K562 (cell line): Measurements from ENCODE around the gene ZNF350. TPM values are rescaled to one million over a fixed set of nuclear protein-coding genes. Genes with fewer than 3 reads are reported as not detected.

Source experiments
- HNRNPUL1 ChIP-seq: fragments of 200-400 bp; formaldehyde crosslinking; IDR thresholded peaks from 2 replicates; pipeline ENCODE4 v1.6.1; 2017; ENCODE audit warnings: low read length
- MCM5 ChIP-seq: fragments of 450-650 bp; IDR thresholded peaks from 2 replicates; pipeline ENCODE4 v1.6.1; 2016; ENCODE audit warnings: low read depth
- MTA1 ChIP-seq: fragments of 450-650 bp; IDR thresholded peaks from 2 replicates; pipeline ENCODE4 v1.6.1; 2017; ENCODE audit warnings: borderline replicate concordance
- MYNN ChIP-seq, 2 experiments: sonication (generic); formaldehyde crosslinking in 1 of 2; IDR thresholded peaks; 2 replicates each; pipeline versions ENCODE4 v1.5.0 to v1.6.1; 2016 to 2020; ENCODE audit warnings: antibody characterized with exemption in 1 of 2, missing genetic modification reagents in 1 of 2
- PKNOX1 ChIP-seq: fragments of 450-650 bp; IDR thresholded peaks from 2 replicates; pipeline ENCODE4 v1.6.1; 2016
- RAD21 ChIP-seq, 2 experiments: fragments of 250-450 bp in 1 of 2; fragments of 450-650 bp in 1 of 2; sonication (Bioruptor Pico) in 1 of 2; formaldehyde crosslinking in 1 of 2; IDR thresholded peaks in 1 of 2; conservative IDR thresholded peaks in 1 of 2; 2 replicates each; pipeline versions ENCODE4 v1.4.0 to v1.8.0; 2020 to 2022; ENCODE audit warnings: mild to moderate bottlenecking in 2 of 2, moderate library complexity in 1 of 2
- RNF2 ChIP-seq: sonication (generic); IDR thresholded peaks from 2 replicates; pipeline ENCODE4 v1.6.1; 2016
- SIN3A ChIP-seq, 2 experiments: fragments of 150-350 bp in 1 of 2; IDR thresholded peaks; 2 replicates each; pipeline ENCODE4 v1.6.1; 2011 to 2016; ENCODE audit warnings: borderline replicate concordance in 2 of 2, low read depth in 2 of 2, low read length in 2 of 2, mild to moderate bottlenecking in 2 of 2, moderate library complexity in 2 of 2; ENCODE audit not compliant: control insufficient read depth in 1 of 2
- SMAD4 ChIP-seq: fragments of 250-450 bp; sonication (Bioruptor Pico); conservative IDR thresholded peaks from 2 replicates; pipeline ENCODE4 v1.8.0; 2021; ENCODE audit warnings: inconsistent platforms, mild to moderate bottlenecking, moderate library complexity
- SRSF3 ChIP-seq: fragments of 200-400 bp; formaldehyde crosslinking; IDR thresholded peaks from 2 replicates; pipeline ENCODE4 v1.6.1; 2016; ENCODE audit warnings: mild to moderate bottlenecking, low read length, moderate library complexity; ENCODE audit not compliant: insufficient read depth
- TAF1 ChIP-seq: IDR thresholded peaks from 2 replicates; pipeline ENCODE4 v1.6.1; 2011; ENCODE audit warnings: mild to moderate bottlenecking, low read length, moderate library complexity; ENCODE audit not compliant: insufficient read depth, control insufficient read depth, severe bottlenecking; ENCODE audit errors: extremely low read depth
- TRIM25 ChIP-seq: fragments of 450-650 bp; IDR thresholded peaks from 2 replicates; pipeline ENCODE4 v1.7.0; 2016; ENCODE audit warnings: borderline replicate concordance
- ZBTB40 ChIP-seq, 2 experiments: fragments of 450-650 bp in 1 of 2; sonication (generic) in 1 of 2; formaldehyde crosslinking in 1 of 2; IDR thresholded peaks; 2 replicates each; pipeline versions ENCODE4 v1.7.1 to v1.9.0; 2016 to 2022; ENCODE audit warnings: inconsistent platforms in 1 of 2, mild to moderate bottlenecking in 1 of 2, missing genetic modification reagents in 1 of 2
- polyA plus RNA-seq, 8 experiments: library from polyadenylated mRNA; depleted of rRNA in 4 of 8; stranded (reverse) in 5 of 8; unstranded in 3 of 8; fragments of >200 nt; fragmentation: Nextera tagmentation in 2 of 8; fragmentation: Illumina TruSeq in 1 of 8; extraction: Ambion mirVana in 2 of 8; extraction: Trizol in 1 of 8; gene quantifications; 2 replicates each; pipeline versions ENCODE4 v1.2.1 to v1.2.3, GENCODE V29; 2011 to 2014; ENCODE audit warnings: inconsistent platforms in 1 of 8, missing spikeins in 1 of 8
- total RNA-seq, 7 experiments: library from RNA; depleted of rRNA in 6 of 7; stranded (reverse); fragments of >200 nt in 6 of 7; fragmentation: Illumina TruSeq in 2 of 7; extraction: Trizol in 2 of 7; gene quantifications; 2 replicates each; pipeline versions ENCODE4 v1.2.1 to v1.2.3, GENCODE V29; 2011 to 2021; ENCODE audit warnings: low replicate concordance in 1 of 7

The ZNF350 gene
- total and polyA plus RNA-seq, 9 of the 15 experiments (the other 6 are each of a cell fraction or from before 2014, with no cell fraction given), result 1.7 to 4.8 (median 2.9) TPM

- peak in 1 of 2 experiments; percentile 30; a peak in 1 of 4 replicates for TF ChIP-seq SIN3A (IDR thresholded peaks at IDR 0.05; ENCODE audit: borderline replicate concordance in 2 of 2, control insufficient read depth in 1 of 2, low read depth in 2 of 2, low read length in 2 of 2)
- TF ChIP-seq RAD21 (CRISPR knock-in tag; conservative IDR thresholded peaks at IDR 0.05 in 1 of 2, IDR thresholded peaks at IDR 0.05 in 1 of 2), result peak in 1 of 2 experiments; percentile 17; a peak in 1 of 4 replicates
- TF ChIP-seq MCM5, result no peak
- no peak for TF ChIP-seq MYNN (IDR thresholded peaks at IDR 0.05)
- no peak for TF ChIP-seq MYNN (CRISPR knock-in tag; IDR thresholded peaks at IDR 0.05)
- TF ChIP-seq TAF1, result peak; percentile 35
- no peak; the same call in 1 of the 2 replicates for TF ChIP-seq RNF2
- no peak for TF ChIP-seq TRIM25
- TF ChIP-seq HNRNPUL1, result 0 out of 2 replicates have a peak, but pooled peaks have one; percentile 31
- no peak for TF ChIP-seq MTA1
- TF ChIP-seq SMAD4 (CRISPR knock-in tag), result peak; percentile 31; the same call in 1 of the 2 replicates
- peak; percentile 99 for TF ChIP-seq PKNOX1
- peak; percentile 68 for TF ChIP-seq ZBTB40 (IDR thresholded peaks at IDR 0.05)
- no peak for TF ChIP-seq ZBTB40 (CRISPR knock-in tag; IDR thresholded peaks at IDR 0.05)
- TF ChIP-seq SRSF3, result no peak
These were observed 59.6 kb downstream of the ZNF350 start, which contains the start of gene ZNF613 (continued) for GRCh38 chr19:51926784-51927741.
